ENCODE measurements around the gene CCDC47. TPM values are rescaled to one million over a fixed set of nuclear protein-coding genes. Genes with fewer than 3 reads are reported as not detected.

The CCDC47 gene
- total RNA-seq, 6 experiments from 2014 or later: 70.5 to 83.2 (median 74.8) TPM

GRCh38 chr17:63774141-63774968 lies 958 bp upstream of the CCDC47 start, which contains the start of gene DDX42:
TSS of gene DDX42 (plus strand) at chr17:63774170. CDS start at chr17:63787050, 12,880 bp downstream.
- Mint-ChIP-seq H3K9me3 (no peaks in the 10 kb centered on the region), H3K4me3 (peak within 1 kb of the TSS; percentile 97), H3K27me3 (ENCODE audit: insufficient read depth) (peaks cover 7% of the 10 kb centered on the region), H3K4me1 (ENCODE audit: low read depth) (peaks cover 46% of the 10 kb centered on the region), H3K36me3 (ENCODE audit: low read depth) (peaks cover 43% of the 10 kb centered on the region), H3K27ac (peak within 1 kb of the TSS; percentile 99)
- peak; percentile 42 for DNase-seq
- TF ChIP-seq, protein P1, sequence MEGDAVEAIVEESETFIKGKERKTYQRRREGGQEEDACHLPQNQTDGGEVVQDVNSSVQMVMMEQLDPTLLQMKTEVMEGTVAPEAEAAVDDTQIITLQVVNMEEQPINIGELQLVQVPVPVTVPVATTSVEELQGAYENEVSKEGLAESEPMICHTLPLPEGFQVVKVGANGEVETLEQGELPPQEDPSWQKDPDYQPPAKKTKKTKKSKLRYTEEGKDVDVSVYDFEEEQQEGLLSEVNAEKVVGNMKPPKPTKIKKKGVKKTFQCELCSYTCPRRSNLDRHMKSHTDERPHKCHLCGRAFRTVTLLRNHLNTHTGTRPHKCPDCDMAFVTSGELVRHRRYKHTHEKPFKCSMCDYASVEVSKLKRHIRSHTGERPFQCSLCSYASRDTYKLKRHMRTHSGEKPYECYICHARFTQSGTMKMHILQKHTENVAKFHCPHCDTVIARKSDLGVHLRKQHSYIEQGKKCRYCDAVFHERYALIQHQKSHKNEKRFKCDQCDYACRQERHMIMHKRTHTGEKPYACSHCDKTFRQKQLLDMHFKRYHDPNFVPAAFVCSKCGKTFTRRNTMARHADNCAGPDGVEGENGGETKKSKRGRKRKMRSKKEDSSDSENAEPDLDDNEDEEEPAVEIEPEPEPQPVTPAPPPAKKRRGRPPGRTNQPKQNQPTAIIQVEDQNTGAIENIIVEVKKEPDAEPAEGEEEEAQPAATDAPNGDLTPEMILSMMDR (IDR thresholded peaks at IDR 0.05): peak; percentile 63

DNA sequence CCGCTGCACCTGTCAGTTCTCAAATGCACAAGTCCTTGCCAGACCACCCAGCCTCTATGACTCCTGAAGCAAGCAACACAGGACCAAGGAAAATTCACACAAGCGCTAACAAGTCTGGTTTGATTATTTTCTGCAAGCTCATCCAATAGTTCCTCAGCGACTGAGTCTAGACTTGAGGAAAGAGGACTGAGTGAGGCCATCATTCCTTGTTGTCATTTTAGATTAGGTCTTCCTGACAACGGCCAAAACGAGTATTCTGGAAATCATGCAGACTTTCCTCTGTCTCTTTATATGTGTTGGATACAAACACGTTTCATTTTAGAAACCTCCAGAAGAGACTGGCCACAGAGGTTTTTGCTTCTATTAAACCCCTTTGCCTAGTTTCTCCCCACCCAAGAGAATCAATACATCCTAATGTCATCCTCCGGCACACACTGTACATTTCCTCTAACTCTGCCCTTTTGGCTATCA lies 561 bp downstream of the CCDC47 start:
- Mint-ChIP-seq H3K27me3 (ENCODE audit: insufficient read depth) (peaks cover 7% of the 10 kb centered on the region), H3K36me3 (ENCODE audit: low read depth) (peaks cover 35% of the 10 kb centered on the region), H3K4me3 (peak overlapping the region; percentile 97), H3K9me3 (no peaks in the 10 kb centered on the region), H3K4me1 (ENCODE audit: low read depth) (peaks cover 39% of the 10 kb centered on the region), H3K27ac (peak overlapping the region; percentile 99)
- TF ChIP-seq, protein P1 (IDR thresholded peaks at IDR 0.05): no peak
- peak; percentile 10 for DNase-seq

GRCh38 chr17:63768433-63768832 lies 5.0 kb downstream of the CCDC47 start:
- Mint-ChIP-seq H3K9me3 (no peaks in the 10 kb centered on the region), H3K27me3 (ENCODE audit: insufficient read depth) (no peaks in the 10 kb centered on the region; the same call in 1 of the 2 replicates), H3K36me3 (ENCODE audit: low read depth) (peaks cover 22% of the 10 kb centered on the region), H3K4me1 (ENCODE audit: low read depth) (peaks cover 26% of the 10 kb centered on the region), H3K27ac (no peak overlapping the region; the same call in 1 of the 2 replicates), H3K4me3 (no peak overlapping the region)
- TF ChIP-seq, protein P1 (IDR thresholded peaks at IDR 0.05): no peak
- no peak for DNase-seq

DNA sequence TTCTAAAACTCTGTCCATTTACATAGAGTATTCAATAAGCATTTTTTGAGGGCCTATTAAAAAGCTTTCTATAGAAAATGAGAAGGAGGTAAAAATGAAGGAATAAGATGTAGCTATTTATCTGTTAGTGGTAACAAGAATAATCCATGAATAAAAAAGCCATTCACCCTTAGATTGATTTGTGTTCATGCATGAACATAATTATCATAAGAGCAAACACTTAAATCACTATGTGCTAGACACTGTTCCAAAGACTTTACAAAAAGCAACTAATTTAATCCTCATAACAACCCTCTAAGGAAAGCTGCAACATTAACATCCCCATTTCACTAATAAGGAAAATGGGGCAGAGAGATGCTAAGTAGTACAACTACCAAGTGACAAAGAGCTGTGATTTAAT lies 6.6 kb downstream of the CCDC47 start:
- H3K27ac Mint-ChIP-seq: no peak overlapping the region
- no peak overlapping the region for H3K4me3 Mint-ChIP-seq
- no peak for DNase-seq
- H3K27me3 Mint-ChIP-seq (ENCODE audit: insufficient read depth): no peaks in the 10 kb centered on the region
- H3K9me3 Mint-ChIP-seq: no peaks in the 10 kb centered on the region
- H3K4me1 Mint-ChIP-seq (ENCODE audit: low read depth): peaks cover 16% of the 10 kb centered on the region; the same call in 1 of the 2 replicates
- H3K36me3 Mint-ChIP-seq (ENCODE audit: low read depth): peaks cover 14% of the 10 kb centered on the region; the same call in 1 of the 2 replicates
- TF ChIP-seq, protein P1 (IDR thresholded peaks at IDR 0.05): no peak

DNA sequence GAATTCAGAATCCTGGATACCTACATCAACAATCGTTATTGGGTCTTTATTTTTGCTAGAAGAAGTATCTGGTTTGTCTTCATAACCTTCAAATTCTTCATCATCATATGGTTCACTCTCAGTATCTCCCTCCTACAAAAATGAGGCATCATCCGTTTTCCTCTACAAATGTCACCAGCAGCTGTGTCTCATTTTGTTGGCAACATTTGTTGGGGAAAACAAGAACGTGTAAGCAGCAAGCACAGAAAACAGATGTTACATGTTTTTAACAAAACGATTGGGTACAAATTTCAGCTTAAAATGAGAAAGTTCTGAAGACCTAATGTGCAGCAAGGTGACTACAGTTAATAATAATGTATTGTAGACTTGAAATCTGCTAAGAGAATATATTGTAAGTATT lies 8.7 kb downstream of the CCDC47 start:
- TF ChIP-seq, protein P1 (IDR thresholded peaks at IDR 0.05): no peak
- Mint-ChIP-seq H3K27ac (no peak overlapping the region), H3K4me1 (ENCODE audit: low read depth) (peaks cover 11% of the 10 kb centered on the region; the same call in 1 of the 2 replicates), H3K36me3 (ENCODE audit: low read depth) (peaks cover 19% of the 10 kb centered on the region), H3K27me3 (ENCODE audit: insufficient read depth) (no peaks in the 10 kb centered on the region), H3K4me3 (no peak overlapping the region), H3K9me3 (no peaks in the 10 kb centered on the region)
- no peak for DNase-seq
